ENCODE data around the gene SCAMP2.

The SCAMP2 gene

GRCh38 chr15:74857671-74858368, 15.3 kb downstream of the SCAMP2 start:
- DNase-seq = peak in 1 of 5 experiments; percentile 33

GRCh38 chr15:74857082-74857655, 16.0 kb downstream of the SCAMP2 start:
- no peak for DNase-seq

- DNase-seq = no peak
These were observed 16.6 kb downstream of the SCAMP2 start for GRCh38 chr15:74856537-74856936.

- no peak for DNase-seq
These were observed 17.3 kb downstream of the SCAMP2 start for GRCh38 chr15:74855857-74856256.

- DNase-seq = no peak
These were observed 18.6 kb downstream of the SCAMP2 start for GRCh38 chr15:74854453-74855022.

GRCh38 chr15:74851960-74852359, 21.2 kb downstream of the SCAMP2 start:
- DNase-seq = no peak

GRCh38 chr15:74850393-74850792, 22.8 kb downstream of the SCAMP2 start:
- no peak for DNase-seq

GRCh38 chr15:74847432-74847831, 25.7 kb downstream of the SCAMP2 start:
- no peak for DNase-seq

GRCh38 chr15:74845581-74845980, 27.6 kb downstream of the SCAMP2 start:
- DNase-seq = peak in 1 of 5 experiments; percentile 79

GRCh38 chr15:74845208-74845568, 28.0 kb downstream of the SCAMP2 start:
- peak in 4 of 5 experiments; percentile 38 to 90 (median 42) for DNase-seq

- peak in 1 of 5 experiments; percentile 56 for DNase-seq
These were observed 28.6 kb downstream of the SCAMP2 start for GRCh38 chr15:74844319-74845207.

GRCh38 chr15:74843891-74844299, 29.3 kb downstream of the SCAMP2 start:
- DNase-seq = no peak

- DNase-seq = no peak
These were observed 29.7 kb downstream of the SCAMP2 start for GRCh38 chr15:74843445-74843828.

- peak; percentile 86 to 93 (median 90) for DNase-seq
These were observed 30.4 kb downstream of the SCAMP2 start, which contains the start of gene ULK3 for GRCh38 chr15:74842581-74843444. TSS of gene ULK3 (minus strand) at chr15:74843156. CDS start at chr15:74843105, 51 bp downstream.

GRCh38 chr15:74841891-74842373, 31.2 kb downstream of the SCAMP2 start:
- DNase-seq = no peak

GRCh38 chr15:74840851-74841775, 32.1 kb downstream of the SCAMP2 start:
- no peak for DNase-seq

GRCh38 chr15:74839526-74840395, 33.4 kb downstream of the SCAMP2 start:
- DNase-seq = no peak

GRCh38 chr15:74838746-74839525, 34.2 kb downstream of the SCAMP2 start:
- no peak for DNase-seq

- DNase-seq = no peak
These were observed 35.0 kb downstream of the SCAMP2 start for GRCh38 chr15:74838137-74838516.

Measured in T-helper 2 cell (primary cell).